HG03575 (cell line): ENCODE data around the gene DTNB.

Source experiments
- ATAC-seq: cut with Tn5 transposase; IDR thresholded peaks from one replicate; pipeline ENCODE4 v1.9.1; 2021; ENCODE audit not compliant: unreplicated experiment, insufficient number of reproducible peaks, low FRiP score; ENCODE audit errors: extremely low read depth

DTNB gene

GRCh38 chr2:25387876-25388449 lies 285.4 kb downstream of the DTNB start:
- ATAC-seq: no peak

GRCh38 chr2:25386971-25387875 lies 286.2 kb downstream of the DTNB start:
- ATAC-seq: no peak

GRCh38 chr2:25385910-25386309 lies 287.5 kb downstream of the DTNB start:
- ATAC-seq: no peak

GRCh38 chr2:25383806-25384205 lies 289.6 kb downstream of the DTNB start:
- no peak for ATAC-seq

DNA sequence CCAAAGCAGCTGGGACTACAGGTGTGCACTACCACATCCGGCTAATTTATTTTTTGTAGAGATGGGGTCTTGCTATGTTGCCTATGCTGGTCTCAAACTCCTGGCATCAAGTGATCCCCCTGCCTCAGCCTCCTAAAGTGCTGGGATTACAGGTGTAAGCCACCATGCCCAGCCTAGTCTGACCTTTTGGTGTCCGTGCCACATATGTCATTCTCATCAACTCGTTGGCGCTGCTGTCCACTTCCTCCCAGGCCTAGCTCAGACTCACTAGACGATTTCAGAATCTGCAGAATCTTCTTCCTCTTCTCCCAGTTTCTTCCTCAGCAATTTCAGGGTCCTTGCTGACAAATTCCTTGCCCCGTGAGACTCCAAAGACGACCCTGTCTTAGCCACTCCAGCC lies 291.9 kb downstream of the DTNB start:
- no peak for ATAC-seq

DNA sequence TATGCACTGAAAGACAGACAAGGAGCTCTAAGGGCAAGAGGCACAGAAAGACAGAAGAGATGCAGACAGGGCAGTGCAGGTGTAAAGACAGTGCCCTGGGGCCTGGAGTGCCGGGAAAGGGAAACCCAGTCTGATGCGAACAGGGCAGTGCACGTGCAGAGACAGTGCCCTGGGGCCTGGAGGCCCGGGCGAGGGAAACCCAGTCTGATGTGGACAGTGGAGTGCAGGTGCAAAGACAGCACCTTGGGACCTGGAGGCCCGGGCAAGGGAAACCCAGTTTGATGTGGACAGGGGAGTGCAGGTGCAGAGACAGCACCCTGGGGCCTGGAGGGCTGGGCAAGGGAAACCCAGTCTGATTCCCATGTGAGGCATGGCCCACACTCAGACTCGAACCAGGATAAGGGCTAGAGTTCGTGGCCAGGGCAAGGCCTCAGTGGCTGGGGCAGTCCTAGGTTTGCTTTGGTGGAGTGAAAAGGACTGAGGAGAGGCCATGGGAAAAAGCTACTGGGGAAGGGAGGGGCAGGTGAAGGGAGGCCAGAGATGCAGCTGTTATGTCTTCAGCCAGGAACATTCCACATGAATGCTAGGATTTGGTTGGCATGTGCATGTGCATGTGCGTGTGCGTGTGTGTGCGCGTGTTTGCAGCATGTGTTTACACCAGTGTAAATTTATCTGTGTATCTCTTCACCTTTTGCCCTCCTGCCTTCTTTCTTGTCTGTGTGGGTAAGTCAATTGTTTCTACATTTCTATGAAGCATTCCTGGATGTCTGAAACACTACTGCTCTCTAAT lies 292.6 kb downstream of the DTNB start:
- no peak for ATAC-seq

- no peak for ATAC-seq
Observed at GRCh38 chr2:25380023-25380422, 293.4 kb downstream of the DTNB start.

- no peak for ATAC-seq
Observed at GRCh38 chr2:25379535-25379934, 293.8 kb downstream of the DTNB start.

- no peak for ATAC-seq
Observed at GRCh38 chr2:25378731-25379490, 294.5 kb downstream of the DTNB start.

- no peak for ATAC-seq
Observed at GRCh38 chr2:25377822-25378421, 295.5 kb downstream of the DTNB start.

DNA sequence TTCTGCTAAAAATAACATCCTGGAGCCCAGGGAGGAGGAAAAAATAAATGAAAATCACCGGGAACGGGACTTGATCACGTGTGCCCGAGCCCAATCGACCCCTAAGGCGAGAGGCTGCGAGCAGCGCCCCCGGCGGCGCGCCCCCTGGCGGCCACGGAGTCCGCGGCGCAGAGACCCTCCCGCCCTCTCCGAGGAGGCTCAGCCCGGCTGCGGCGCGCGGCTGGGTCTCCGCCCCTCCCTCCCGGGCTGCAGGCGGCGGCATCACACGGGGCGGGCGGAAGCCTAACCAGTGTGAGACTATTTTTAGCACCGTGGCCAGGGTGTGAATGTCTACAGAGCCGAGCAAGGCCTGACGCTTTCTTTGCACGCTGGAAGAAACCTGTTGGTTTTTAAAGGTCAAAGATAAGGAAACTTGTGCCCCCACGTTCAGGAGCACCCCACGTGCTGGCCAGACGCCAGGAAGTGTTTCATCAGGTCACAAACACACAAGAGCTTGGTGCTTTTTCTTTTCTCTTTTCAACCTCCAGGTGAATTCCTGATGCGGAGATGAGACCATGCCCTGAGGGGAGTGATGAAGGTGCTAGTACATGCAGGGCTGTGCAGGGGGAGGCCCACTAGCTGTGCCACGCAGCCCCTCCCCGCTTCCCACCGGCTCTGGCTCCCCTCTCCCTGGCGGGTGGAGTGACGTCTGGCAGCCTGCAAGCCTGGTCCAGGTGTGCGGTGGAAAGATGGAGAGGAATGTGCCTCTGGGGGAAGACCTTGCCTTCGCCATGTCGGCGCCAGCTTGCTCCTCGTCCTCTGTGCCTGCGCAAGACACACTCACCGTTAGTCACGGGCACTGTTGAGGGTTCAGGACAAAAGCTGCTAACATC lies 296.4 kb downstream of the DTNB start:
- peak; percentile 55 for ATAC-seq

- no peak for ATAC-seq
Observed at GRCh38 chr2:25375989-25376545, 297.3 kb downstream of the DTNB start.

DNA sequence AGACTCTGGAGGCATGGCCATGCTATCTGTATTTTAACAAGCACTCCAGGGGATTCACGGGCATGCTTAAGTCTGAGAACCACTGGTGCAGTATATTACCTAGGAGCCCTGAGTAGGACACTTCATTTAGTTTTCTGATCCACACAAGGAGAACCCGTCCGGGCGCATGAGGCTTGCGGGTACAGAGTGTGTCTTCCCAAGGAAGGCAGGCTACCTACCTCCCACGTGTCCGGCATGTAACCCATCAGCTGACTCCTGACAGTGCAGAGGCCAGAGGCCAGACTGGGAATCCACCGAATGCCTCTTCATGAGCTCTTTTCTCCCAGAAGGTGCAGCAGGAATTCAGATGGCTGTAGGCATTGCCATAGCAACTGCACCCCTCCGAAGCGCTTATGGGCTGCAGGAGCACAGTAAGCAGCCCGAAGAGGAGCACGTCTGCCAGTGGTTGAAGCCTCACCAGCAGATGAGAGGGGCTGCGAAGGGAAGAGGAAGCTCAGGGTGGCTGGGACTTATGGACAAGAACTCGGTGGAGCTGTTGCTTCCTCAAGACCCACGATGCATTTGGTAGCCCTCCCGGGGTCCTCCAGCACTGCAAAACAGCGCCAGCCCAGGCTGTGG lies 297.9 kb downstream of the DTNB start:
- no peak for ATAC-seq

DNA sequence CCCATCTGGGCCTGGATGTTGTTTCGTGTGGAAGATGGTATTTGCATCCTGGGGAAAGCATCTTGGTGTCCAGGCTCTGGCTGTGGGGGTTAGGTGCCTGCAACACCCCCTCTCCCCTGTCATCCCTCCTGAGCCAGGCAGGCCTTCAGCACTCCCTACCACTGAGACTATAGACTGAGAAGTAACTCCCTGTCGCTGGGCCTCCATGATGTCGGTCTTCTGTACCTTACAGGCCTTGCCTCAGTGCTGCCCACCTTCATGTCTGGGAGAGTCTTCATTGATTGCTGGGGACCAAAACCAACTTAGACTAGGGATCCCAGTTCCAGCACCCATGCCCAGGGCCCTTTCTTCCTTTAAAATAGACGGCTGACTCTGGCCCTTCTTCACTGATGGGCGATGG lies 298.6 kb downstream of the DTNB start:
- no peak for ATAC-seq

DNA sequence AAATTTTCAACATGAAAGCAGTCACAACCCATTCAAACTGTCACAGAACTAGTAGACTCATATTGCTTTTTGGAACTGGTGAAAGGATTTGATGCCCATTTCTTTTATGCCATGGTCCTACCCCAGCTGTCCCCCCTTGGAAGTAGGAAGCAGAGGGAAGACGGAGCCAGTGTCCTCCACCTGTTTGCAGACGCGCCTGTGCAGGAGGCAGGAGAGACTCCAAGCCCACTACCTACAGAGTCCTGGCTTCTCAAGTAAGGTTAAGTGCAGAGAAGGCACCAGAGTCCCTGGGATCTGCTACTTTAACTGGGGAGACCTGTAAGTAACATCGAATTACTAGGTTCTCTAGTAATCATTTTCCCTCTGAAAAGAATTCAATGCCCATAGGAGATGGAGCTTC lies 299.0 kb downstream of the DTNB start:
- ATAC-seq: no peak

- ATAC-seq: no peak
Observed at GRCh38 chr2:25373269-25373981, 300.0 kb downstream of the DTNB start.
